Liver (tissue), 9 donors: ENCODE measurements around the gene CAT. TPM values are rescaled to one million over a fixed set of nuclear protein-coding genes. Genes with fewer than 3 reads are reported as not detected.
A peak's percentile ranks its signal among the peaks of the same experiment; 100 is the strongest.

Experiments used
- DNase-seq: peaks from one replicate; pipeline ENCODE4 v3.0.0-alpha.2; 2017; ENCODE audit warnings: low spot score
- H3K27ac ChIP-seq, 2 donors: one replicate each; pipeline ENCODE4 v1.7.0; 2013; ENCODE audit warnings: inconsistent platforms in 2 of 2, low read length in 2 of 2, control low read depth in 1 of 2, low read depth in 1 of 2, mild to moderate bottlenecking in 1 of 2
- H3K27me3 ChIP-seq, 4 donors: one replicate each; pipeline versions ENCODE4 v1.6.1 to v1.7.0; 2013; ENCODE audit warnings: low read length in 3 of 4, inconsistent platforms in 1 of 4, mild to moderate bottlenecking in 1 of 4, moderate library complexity in 1 of 4; ENCODE audit not compliant: control insufficient read depth in 4 of 4, insufficient read depth in 4 of 4
- H3K36me3 ChIP-seq, 4 donors: one replicate each; pipeline versions ENCODE4 v1.6.1 to v1.7.0; 2013; ENCODE audit warnings: low read length in 3 of 4, mild to moderate bottlenecking in 3 of 4, low read depth in 1 of 4, moderate library complexity in 1 of 4; ENCODE audit not compliant: control insufficient read depth in 4 of 4, insufficient read depth in 3 of 4
- H3K4me1 ChIP-seq, 4 donors: one replicate each; pipeline versions ENCODE4 v1.6.1 to v1.7.0; 2013; ENCODE audit warnings: low read length in 3 of 4, mild to moderate bottlenecking in 3 of 4, moderate library complexity in 1 of 4; ENCODE audit not compliant: control insufficient read depth in 4 of 4, insufficient read depth in 4 of 4
- H3K4me3 ChIP-seq, 3 donors: one replicate each; pipeline versions ENCODE4 v1.6.1 to v1.7.0; 2013; ENCODE audit warnings: low read length in 3 of 3, control low read depth in 1 of 3, low read depth in 1 of 3, mild to moderate bottlenecking in 1 of 3
- H3K9ac ChIP-seq, 2 donors: one replicate each; pipeline ENCODE4 v1.7.0; 2013; ENCODE audit warnings: low read length in 2 of 2, mild to moderate bottlenecking in 2 of 2, moderate library complexity in 2 of 2, control low read depth in 1 of 2, low read depth in 1 of 2
- H3K9me3 ChIP-seq, 4 donors: one replicate each; pipeline versions ENCODE4 v1.6.1 to v1.7.0; 2013; ENCODE audit warnings: low read length in 3 of 4; ENCODE audit not compliant: control insufficient read depth in 4 of 4
- ATF3 ChIP-seq: IDR thresholded peaks from 2 replicates; pipeline ENCODE4 v1.6.1; 2016; ENCODE audit warnings: antibody characterized with exemption
- EGR1 ChIP-seq, 2 donors: IDR thresholded peaks; 2 replicates each; pipeline ENCODE4 v1.6.1; 2016 to 2018; ENCODE audit warnings: antibody characterized with exemption in 2 of 2, low read depth in 2 of 2
- FOXA1 ChIP-seq: IDR thresholded peaks from 2 replicates; pipeline ENCODE4 v1.6.1; 2016; ENCODE audit warnings: antibody characterized with exemption
- FOXA2 ChIP-seq: IDR thresholded peaks from 2 replicates; pipeline ENCODE4 v1.6.1; 2016; ENCODE audit warnings: antibody characterized with exemption
- GABPA ChIP-seq, 2 donors: IDR thresholded peaks in 1 of 2; conservative IDR thresholded peaks in 1 of 2; 2 replicates each; pipeline ENCODE4 v1.6.1; 2016; ENCODE audit warnings: antibody characterized with exemption in 2 of 2, mild to moderate bottlenecking in 1 of 2, moderate library complexity in 1 of 2
- HNF4A ChIP-seq, 2 donors: conservative IDR thresholded peaks; 2 replicates each; pipeline ENCODE4 v1.6.1; 2016; ENCODE audit warnings: antibody characterized with exemption in 2 of 2, mild to moderate bottlenecking in 2 of 2
- HNF4G ChIP-seq: IDR thresholded peaks from 2 replicates; pipeline ENCODE4 v1.6.1; 2016; ENCODE audit warnings: antibody characterized with exemption
- JUND ChIP-seq, 2 donors: IDR thresholded peaks; 2 replicates each; pipeline ENCODE4 v1.6.1; 2016; ENCODE audit warnings: antibody characterized with exemption in 2 of 2
- NR2F2 ChIP-seq: IDR thresholded peaks from 2 replicates; pipeline ENCODE4 v1.6.1; 2016; ENCODE audit warnings: antibody characterized with exemption
- RAD21 ChIP-seq, 2 donors: IDR thresholded peaks; 2 replicates each; pipeline ENCODE4 v1.6.1; 2016; ENCODE audit warnings: antibody characterized with exemption in 2 of 2, mild to moderate bottlenecking in 2 of 2
- REST ChIP-seq: IDR thresholded peaks from 2 replicates; pipeline ENCODE4 v1.6.1; 2016; ENCODE audit warnings: antibody characterized with exemption, mild to moderate bottlenecking
- RXRA ChIP-seq, 2 donors: IDR thresholded peaks; 2 replicates each; pipeline ENCODE4 v1.6.1; 2017 to 2018; ENCODE audit warnings: antibody characterized with exemption in 2 of 2, mild to moderate bottlenecking in 1 of 2
- SP1 ChIP-seq: IDR thresholded peaks from 2 replicates; pipeline ENCODE4 v1.6.1; 2018; ENCODE audit warnings: antibody characterized with exemption, mild to moderate bottlenecking
- TAF1 ChIP-seq: conservative IDR thresholded peaks from 2 replicates; pipeline ENCODE4 v1.6.1; 2016; ENCODE audit warnings: antibody characterized with exemption, mild to moderate bottlenecking
- YY1 ChIP-seq: IDR thresholded peaks from 2 replicates; pipeline ENCODE4 v1.6.1; 2016; ENCODE audit warnings: antibody characterized with exemption, mild to moderate bottlenecking
- WGBS: extraction: QIAGEN DNeasy Blood & Tissue Kit; methylation state at CpG from one replicate; pipeline ENCODE4 v1.1.7; 2013; 5-methylcytosine and 5-hydroxymethylcytosine counted together
- polyA plus RNA-seq, 2 donors: library from polyadenylated mRNA; stranded (reverse) in 1 of 2; unstranded in 1 of 2; fragments of 200-250 nt in 1 of 2; fragments of >200 nt in 1 of 2; fragmentation: Nextera tagmentation in 1 of 2; extraction: Ambion mirVana in 1 of 2; gene quantifications; one replicate each; pipeline versions ENCODE4 v1.2.1 to v1.2.3, GENCODE V29; 2013 to 2015
- total RNA-seq, 2 donors: library from RNA; depleted of rRNA; stranded (reverse); fragments of >200 nt; gene quantifications; one replicate each; pipeline ENCODE4 v1.2.3, GENCODE V29; 2014
- TF ChIP-seq, protein P1 (sequence below): fragments of 150-350 bp; IDR thresholded peaks from 2 replicates; pipeline ENCODE4 v1.5.1; 2017; ENCODE audit warnings: improper control_type of control experiment, low read depth, low read length; ENCODE audit not compliant: missing input control
- donor health status: healthy.
- donor health status: healthy.
- donor health status: healthy.
- donor health status: healthy.
- donor health status: healthy.

CAT gene
- total and polyA plus RNA-seq, 4 donors = 270 to 620 (median 388) TPM

DNA sequence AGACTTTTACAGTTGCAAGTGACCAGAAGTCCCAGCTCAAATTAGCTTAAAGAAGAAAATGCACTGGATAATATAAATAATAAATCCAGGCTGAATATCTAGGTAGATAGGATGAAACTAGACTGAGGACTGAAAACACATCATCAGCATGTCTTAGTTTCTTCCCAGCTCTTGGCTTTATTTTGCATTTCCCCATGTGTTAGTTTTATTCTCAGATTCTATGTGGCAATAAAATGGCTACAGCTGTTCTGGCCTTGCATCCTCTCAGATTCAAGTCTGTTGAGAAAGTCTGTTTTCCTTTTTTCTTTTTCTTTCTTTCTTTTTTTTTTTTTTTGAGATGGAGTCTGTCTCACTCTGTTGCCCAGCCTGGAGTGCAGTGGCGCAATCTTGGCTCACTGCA lies 22.6 kb upstream of the CAT start:
- peak overlapping the region; percentile 9 to 29 for H3K27ac ChIP-seq
- peaks cover 0 to 32% (median 19%) of the 10 kb centered on the region in 4 donors for H3K4me1 ChIP-seq
- WGBS = 38% methylated on average over 1 of the region's 1 CpG

DNA sequence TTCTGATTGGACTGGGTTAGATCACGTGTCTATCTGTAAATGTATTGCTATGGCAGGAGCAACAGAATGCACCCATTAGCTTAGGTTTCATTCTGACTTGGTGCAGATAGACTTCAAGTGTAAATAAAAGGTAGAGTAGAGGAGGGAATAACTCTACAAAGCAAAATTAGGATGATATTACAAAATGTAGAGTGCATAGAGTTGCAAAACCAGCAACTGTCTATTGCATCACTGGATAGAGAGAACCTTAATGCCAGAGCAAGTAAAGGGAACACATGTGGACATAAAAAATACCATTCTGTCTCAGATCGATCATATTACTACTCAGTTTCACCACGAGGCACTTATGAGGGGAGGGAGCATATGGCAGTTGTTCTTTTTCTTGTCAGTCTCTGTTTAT lies 22.0 kb upstream of the CAT start:
- no peak for DNase-seq
- H3K9ac ChIP-seq = no peak overlapping the region
- peak overlapping the region; percentile 9 to 53 for H3K27ac ChIP-seq
- peaks cover 0 to 32% (median 19%) of the 10 kb centered on the region in 4 donors for H3K4me1 ChIP-seq
- peaks cover 0 to 7% (median 5%) of the 10 kb centered on the region in 4 donors for H3K9me3 ChIP-seq
- no peaks in the 10 kb centered on the region for H3K36me3 ChIP-seq
- no peak overlapping the region for H3K4me3 ChIP-seq
- WGBS = 16% methylated on average over 3 of the region's 3 CpGs
- no peaks in the 10 kb centered on the region for H3K27me3 ChIP-seq
- TF ChIP-seq FOXA1 = no peak
- no peak for TF ChIP-seq NR2F2
- TF ChIP-seq HNF4G = no peak
- TF ChIP-seq ATF3 = peak; percentile 88
- peak; percentile 65 for TF ChIP-seq YY1
- no peak for TF ChIP-seq GABPA (IDR thresholded peaks at IDR 0.05 in 1 of 2, conservative IDR thresholded peaks at IDR 0.05 in 1 of 2)
- no peak for TF ChIP-seq EGR1 (IDR thresholded peaks at IDR 0.05; ENCODE audit: low read depth in 2 of 2)
- peak; percentile 22 for TF ChIP-seq REST
- TF ChIP-seq RXRA (IDR thresholded peaks at IDR 0.05) = peak in 1 of 2 donors; percentile 63
- TF ChIP-seq JUND (IDR thresholded peaks at IDR 0.05) = peak; percentile 12 to 45
- peak; percentile 29 to 33 for TF ChIP-seq RAD21 (IDR thresholded peaks at IDR 0.05)
- TF ChIP-seq TAF1 = no peak
- TF ChIP-seq FOXA2 = no peak
- no peak for TF ChIP-seq SP1
- peak; percentile 44 to 54 for TF ChIP-seq HNF4A (conservative IDR thresholded peaks at IDR 0.05)

More for the DNA sequence above, 22.6 kb upstream of the CAT start:
- Histone ChIP-seq H3K4me3 (no peak overlapping the region), H3K27me3 (no peaks in the 10 kb centered on the region), H3K9ac (no peak overlapping the region), H3K36me3 (no peaks in the 10 kb centered on the region), H3K9me3 (peaks cover 0 to 7% (median 5%) of the 10 kb centered on the region in 4 donors)
- no peak for DNase-seq
- TF ChIP-seq, protein P1, sequence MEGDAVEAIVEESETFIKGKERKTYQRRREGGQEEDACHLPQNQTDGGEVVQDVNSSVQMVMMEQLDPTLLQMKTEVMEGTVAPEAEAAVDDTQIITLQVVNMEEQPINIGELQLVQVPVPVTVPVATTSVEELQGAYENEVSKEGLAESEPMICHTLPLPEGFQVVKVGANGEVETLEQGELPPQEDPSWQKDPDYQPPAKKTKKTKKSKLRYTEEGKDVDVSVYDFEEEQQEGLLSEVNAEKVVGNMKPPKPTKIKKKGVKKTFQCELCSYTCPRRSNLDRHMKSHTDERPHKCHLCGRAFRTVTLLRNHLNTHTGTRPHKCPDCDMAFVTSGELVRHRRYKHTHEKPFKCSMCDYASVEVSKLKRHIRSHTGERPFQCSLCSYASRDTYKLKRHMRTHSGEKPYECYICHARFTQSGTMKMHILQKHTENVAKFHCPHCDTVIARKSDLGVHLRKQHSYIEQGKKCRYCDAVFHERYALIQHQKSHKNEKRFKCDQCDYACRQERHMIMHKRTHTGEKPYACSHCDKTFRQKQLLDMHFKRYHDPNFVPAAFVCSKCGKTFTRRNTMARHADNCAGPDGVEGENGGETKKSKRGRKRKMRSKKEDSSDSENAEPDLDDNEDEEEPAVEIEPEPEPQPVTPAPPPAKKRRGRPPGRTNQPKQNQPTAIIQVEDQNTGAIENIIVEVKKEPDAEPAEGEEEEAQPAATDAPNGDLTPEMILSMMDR = no peak
- TF ChIP-seq GABPA (IDR thresholded peaks at IDR 0.05 in 1 of 2, conservative IDR thresholded peaks at IDR 0.05 in 1 of 2) (no peak), HNF4G (no peak), HNF4A (conservative IDR thresholded peaks at IDR 0.05) (no peak), FOXA2 (no peak), REST (no peak), YY1 (no peak), RXRA (IDR thresholded peaks at IDR 0.05) (no peak), JUND (IDR thresholded peaks at IDR 0.05) (no peak)
